H1 (cell line): ENCODE results near the gene DGAT2. TPM values are rescaled to one million over a fixed set of nuclear protein-coding genes. Genes with fewer than 3 reads are reported as not detected.

Source experiments
- KDM4A ChIP-seq: IDR thresholded peaks from one replicate; pipeline ENCODE4 v1.7.1; 2012; ENCODE audit warnings: low read depth, mild to moderate bottlenecking, moderate library complexity, low read length, inconsistent platforms; ENCODE audit not compliant: severe bottlenecking
- polyA plus RNA-seq, 7 experiments: library from polyadenylated mRNA; depleted of rRNA in 3 of 7; stranded (reverse) in 5 of 7; unstranded in 2 of 7; fragments of >200 nt in 5 of 7; fragments of 200-250 nt in 2 of 7; gene quantifications; 1 replicate in 5 of 7; 2 replicates in 1 of 7; 4 replicates in 1 of 7; pipeline versions ENCODE4 v1.2.1 to v1.2.3, GENCODE V29; 2011 to 2013; ENCODE audit warnings: missing spikeins in 2 of 7, mixed read lengths in 2 of 7
- total RNA-seq: library from RNA; stranded (reverse); fragmentation: NEBNext Ultra II Directional; extraction: Animal tissue kit (Norgen Biotek cat#: 25700); gene quantifications from 2 replicates; pipeline ENCODE4 v1.2.1, GENCODE V29; 2021

Gene DGAT2
- total and polyA plus RNA-seq, 2 of the 8 experiments (the other 6 are each of a cell fraction or from before 2014, with no cell fraction given), result 3.2 to 5.9 TPM

- TF ChIP-seq KDM4A, result no peak
Observed at GRCh38 chr11:75831915-75832502, 63.4 kb downstream of the DGAT2 start (continued).
